Spleen (tissue), 11 donors: ENCODE measurements around the gene PINK1. TPM values are rescaled to one million over a fixed set of nuclear protein-coding genes. Genes with fewer than 3 reads are reported as not detected.

Source experiments
- DNase-seq: peaks from one replicate; pipeline ENCODE4 v3.0.0-alpha.2; 2020
- H3K27ac ChIP-seq, 8 donors: fragments of 200-600 bp; sonication (generic) in 7 of 8; 1 replicate in 4 of 8; 2 replicates in 4 of 8; pipeline versions ENCODE4 v1.5.0 to v1.8.0; 2016 to 2021; ENCODE audit warnings: inconsistent platforms in 4 of 8, mild to moderate bottlenecking in 4 of 8, moderate library complexity in 1 of 8
- H3K27me3 ChIP-seq, 7 donors: fragments of 200-600 bp; sonication (generic) in 6 of 7; replicated peaks in 1 of 7; 1 replicate in 4 of 7; 2 replicates in 3 of 7; pipeline versions ENCODE4 v1.5.0 to v1.8.0; 2016 to 2021; ENCODE audit warnings: inconsistent platforms in 3 of 7, mild to moderate bottlenecking in 1 of 7
- H3K36me3 ChIP-seq, 6 donors: fragments of 200-600 bp; sonication (generic) in 5 of 6; 1 replicate in 4 of 6; 2 replicates in 2 of 6; pipeline versions ENCODE4 v1.5.0 to v1.8.0; 2016 to 2021; ENCODE audit warnings: inconsistent platforms in 2 of 6
- H3K4me1 ChIP-seq, 6 donors: fragments of 200-600 bp; sonication (generic) in 5 of 6; 1 replicate in 3 of 6; 2 replicates in 3 of 6; pipeline versions ENCODE4 v1.5.0 to v1.8.0; 2016 to 2021; ENCODE audit warnings: inconsistent platforms in 3 of 6
- H3K4me3 ChIP-seq, 8 donors: fragments of 200-600 bp; sonication (generic) in 7 of 8; 1 replicate in 4 of 8; 2 replicates in 4 of 8; pipeline versions ENCODE4 v1.5.0 to v1.8.0; 2016 to 2021; ENCODE audit warnings: inconsistent platforms in 4 of 8, mild to moderate bottlenecking in 4 of 8, moderate library complexity in 2 of 8
- H3K9me3 ChIP-seq, 8 donors: fragments of 200-600 bp; sonication (generic) in 7 of 8; 1 replicate in 4 of 8; 2 replicates in 4 of 8; pipeline versions ENCODE4 v1.5.0 to v1.8.0; 2016 to 2021; ENCODE audit warnings: inconsistent platforms in 4 of 8
- CTCF ChIP-seq, 11 experiments: fragments of 200-600 bp in 7 of 11; fragments of 450-650 bp in 4 of 11; sonication (generic) in 4 of 11; IDR thresholded peaks in 8 of 11; conservative IDR thresholded peaks in 3 of 11; 1 replicate in 7 of 11; 2 replicates in 4 of 11; pipeline versions ENCODE4 v1.4.0 to v1.8.0; 2016 to 2021; ENCODE audit warnings: antibody characterized with exemption in 11 of 11, inconsistent platforms in 4 of 11, mild to moderate bottlenecking in 1 of 11
- POLR2A ChIP-seq, 3 donors: fragments of 450-650 bp; IDR thresholded peaks; one replicate each; pipeline ENCODE4 v1.5.1; 2017; ENCODE audit warnings: antibody characterized with exemption in 3 of 3, mild to moderate bottlenecking in 1 of 3
- POLR2AphosphoS5 ChIP-seq, 3 donors: sonication (generic); formaldehyde crosslinking; IDR thresholded peaks; one replicate each; pipeline ENCODE4 v1.5.1; 2017; ENCODE audit warnings: antibody characterized with exemption in 3 of 3
- WGBS, 5 donors: extraction: QIAGEN DNeasy Blood & Tissue Kit in 3 of 5; methylation state at CpG; one replicate each; pipeline versions ENCODE4 v1.1.5 to v1.1.7; 2013 to 2018; 5-methylcytosine and 5-hydroxymethylcytosine counted together
- intact Hi-C: fragments of 100-400 bp; cut with DNase I; formaldehyde crosslinking; loops from one replicate; pipeline ENCODE4 v1.15.0; 2023; ENCODE audit warnings: low total_unique reads
- polyA plus RNA-seq, 3 donors: library from polyadenylated mRNA; stranded (reverse); fragments of 200-250 nt; gene quantifications; one replicate each; pipeline ENCODE4 v1.2.1, GENCODE V29; 2013
- total RNA-seq, 7 donors: library from RNA; depleted of rRNA in 3 of 7; stranded (reverse); fragments of >200 nt in 3 of 7; fragmentation: NEBNext Ultra II Directional in 4 of 7; extraction: Animal tissue kit (Norgen Biotek cat#: 25700) in 4 of 7; gene quantifications; one replicate each; pipeline versions ENCODE4 v1.1.0 to v1.2.1, GENCODE V29; 2016 to 2021
- donor health status: healthy with polysubstance abuse.
- donor health status: DM: no; HTN: no; CAD: no; lungs with moderate emphysema.
- donor health status: DM: no; HTN: no; CAD: no.
- donor health status: Bipolar disorder and iron deficiency.
- donor health status: healthy.
- donor health status: DM: no; HTN: no; CAD: no.
- donor health status: DM: yes; HTN: yes; CAD: no.

The PINK1 gene
- total and polyA plus RNA-seq, 10 donors: 20.3 to 73.4 (median 47.9) TPM

- H3K4me1 ChIP-seq: peaks cover 3 to 88% (median 42%) of the 10 kb centered on the region in 6 donors
- intact Hi-C loops: no loop called here
- 74 to 89% (median 84%) methylated on average over 9 of the region's 9 CpGs for WGBS, 5 donors
Measured at GRCh38 chr1:20681999-20682398, 48.7 kb downstream of the PINK1 start.

GRCh38 chr1:20682571-20683236, 49.4 kb downstream of the PINK1 start:
- no peak for DNase-seq
- peaks cover 0 to 5% (median 0%) of the 10 kb centered on the region in 8 donors for H3K9me3 ChIP-seq
- peaks cover 3 to 90% (median 45%) of the 10 kb centered on the region in 6 donors for H3K4me1 ChIP-seq
- peak overlapping the region in 5 of 8 donors; percentile 85 to 93 (median 89) for H3K27ac ChIP-seq
- intact Hi-C loops: no loop called here
- 19 to 51% (median 36%) methylated on average over 24 of the region's 24 CpGs for WGBS, 5 donors
- no peaks in the 10 kb centered on the region for H3K27me3 ChIP-seq
- TF ChIP-seq POLR2A (IDR thresholded peaks at IDR 0.05) (no peak), CTCF (IDR thresholded peaks at IDR 0.05 in 8 of 11, conservative IDR thresholded peaks at IDR 0.05 in 3 of 11) (no peak), POLR2AphosphoS5 (IDR thresholded peaks at IDR 0.05) (peak; percentile 38 to 74 (median 74))
- peaks cover 0 to 21% (median 0%) of the 10 kb centered on the region in 6 donors for H3K36me3 ChIP-seq
- peak overlapping the region in 6 of 8 donors; percentile 6 to 66 (median 46) for H3K4me3 ChIP-seq

More at GRCh38 chr1:20681999-20682398, 48.7 kb downstream of the PINK1 start:
- no peak for DNase-seq
- Histone ChIP-seq H3K4me3 (peak overlapping the region in 6 of 8 donors; percentile 5 to 66 (median 46)), H3K27ac (peak overlapping the region in 5 of 8 donors; percentile 85 to 93 (median 89)), H3K27me3 (no peaks in the 10 kb centered on the region), H3K36me3 (peaks cover 0 to 28% (median 0%) of the 10 kb centered on the region in 6 donors), H3K9me3 (peaks cover 0 to 9% (median 0%) of the 10 kb centered on the region in 8 donors)
- TF ChIP-seq CTCF (IDR thresholded peaks at IDR 0.05 in 8 of 11, conservative IDR thresholded peaks at IDR 0.05 in 3 of 11) (no peak), POLR2AphosphoS5 (IDR thresholded peaks at IDR 0.05) (no peak), POLR2A (IDR thresholded peaks at IDR 0.05) (no peak)

GRCh38 chr1:20683614-20684013, 50.4 kb downstream of the PINK1 start:
- Histone ChIP-seq H3K27ac (peak overlapping the region; percentile 66 to 93 (median 88)), H3K36me3 (peaks cover 0 to 11% (median 0%) of the 10 kb centered on the region in 6 donors), H3K4me3 (peak overlapping the region; percentile 11 to 66 (median 40)), H3K9me3 (no peaks in the 10 kb centered on the region), H3K27me3 (no peaks in the 10 kb centered on the region), H3K4me1 (peaks cover 0 to 94% (median 41%) of the 10 kb centered on the region in 6 donors)
- intact Hi-C loops: no loop called here
- 75 to 87% (median 81%) methylated on average over 10 of the region's 10 CpGs for WGBS, 5 donors
- DNase-seq: no peak
- no peak for TF ChIP-seq POLR2A (IDR thresholded peaks at IDR 0.05)
- no peak for TF ChIP-seq CTCF (IDR thresholded peaks at IDR 0.05 in 8 of 11, conservative IDR thresholded peaks at IDR 0.05 in 3 of 11)
- no peak for TF ChIP-seq POLR2AphosphoS5 (IDR thresholded peaks at IDR 0.05)

- Histone ChIP-seq H3K27me3 (no peaks in the 10 kb centered on the region), H3K4me3 (peak overlapping the region; percentile 12 to 66 (median 40)), H3K4me1 (peaks cover 0 to 91% (median 36%) of the 10 kb centered on the region in 6 donors), H3K36me3 (peaks cover 0 to 6% (median 0%) of the 10 kb centered on the region in 6 donors), H3K27ac (peak overlapping the region; percentile 66 to 93 (median 88)), H3K9me3 (no peaks in the 10 kb centered on the region)
- intact Hi-C loops: no loop called here
- DNase-seq: no peak
- 61 to 80% (median 63%) methylated on average over 9 to 13 of the region's 13 CpGs for WGBS, 5 donors
- TF ChIP-seq POLR2A (IDR thresholded peaks at IDR 0.05) (no peak), POLR2AphosphoS5 (IDR thresholded peaks at IDR 0.05) (no peak)
Measured at GRCh38 chr1:20684050-20684620, 50.9 kb downstream of the PINK1 start.
